NOMO-1 treated with DMSO at 0.1 percent for 48 hours (cell line): ENCODE results near the gene HS1BP3.

Experiments used
- DNase-seq: peaks from one replicate; lab custom pipeline; 2025; ENCODE audit not compliant: unreplicated experiment; lab: John Stamatoyannopoulos, UW

Gene HS1BP3

GRCh38 chr2:20618886-20619521 is 31.9 kb downstream of the HS1BP3 start:
- no peak for DNase-seq

GRCh38 chr2:20618468-20618885 is 32.4 kb downstream of the HS1BP3 start:
- DNase-seq = no peak

- DNase-seq = no peak
These were observed 32.9 kb downstream of the HS1BP3 start for GRCh38 chr2:20617892-20618467.

DNA sequence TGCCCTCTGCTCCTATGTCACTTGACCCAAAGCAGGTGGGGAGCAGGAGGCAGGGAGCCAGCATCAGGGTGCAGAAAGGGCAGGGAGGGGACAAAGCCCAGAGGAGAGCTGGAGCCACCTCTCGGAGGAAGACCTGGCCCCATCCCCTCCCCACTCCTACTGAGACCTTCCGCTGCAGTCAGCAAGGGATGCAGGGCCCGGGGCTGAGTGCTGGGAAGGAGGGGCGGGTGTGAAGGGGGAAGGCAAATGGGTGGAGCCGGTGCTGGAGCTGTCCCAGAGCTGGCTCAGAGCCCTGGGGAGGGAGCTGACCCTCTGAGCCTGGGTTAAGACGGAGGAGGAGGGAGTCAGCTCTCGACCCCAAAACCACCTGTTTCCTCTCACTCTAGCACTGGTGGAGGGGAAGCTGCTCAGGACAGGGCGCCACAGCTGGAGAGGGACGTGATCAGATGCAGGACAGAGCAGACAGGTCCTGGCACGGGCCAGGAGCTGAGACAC is 33.8 kb downstream of the HS1BP3 start:
- no peak for DNase-seq

DNA sequence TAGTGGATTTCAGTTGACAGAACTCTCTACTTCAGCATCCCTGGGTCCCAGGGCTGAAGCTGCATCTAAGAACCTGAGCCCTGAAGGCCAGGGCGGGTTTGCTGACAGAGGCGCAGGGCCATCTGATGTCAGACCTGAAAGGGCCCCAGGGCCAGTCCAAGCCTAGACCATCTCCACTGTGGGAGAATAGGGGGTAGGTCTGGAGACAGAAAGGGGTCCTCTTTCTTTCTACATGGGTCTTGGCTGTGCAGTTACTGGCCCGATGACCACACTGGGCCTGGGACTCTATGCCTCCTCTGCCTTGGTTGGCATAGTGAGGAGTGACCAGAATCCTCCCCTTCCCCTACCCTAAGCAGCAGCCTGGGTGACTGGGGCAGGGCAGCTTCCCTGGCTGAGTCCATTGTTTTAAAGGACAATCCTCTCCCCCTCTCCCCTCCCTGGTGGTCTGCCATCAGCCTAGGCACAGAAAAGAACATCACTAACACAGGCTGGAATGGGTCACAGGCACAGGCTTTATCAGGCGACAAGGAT is 34.5 kb downstream of the HS1BP3 start:
- DNase-seq = no peak

- DNase-seq = no peak
These were observed 35.2 kb downstream of the HS1BP3 start for GRCh38 chr2:20615466-20616241.

- no peak for DNase-seq
These were observed 35.8 kb downstream of the HS1BP3 start for GRCh38 chr2:20615068-20615465.

GRCh38 chr2:20614201-20615067 is 36.5 kb downstream of the HS1BP3 start:
- peak; percentile 49 for DNase-seq

GRCh38 chr2:20612925-20613916 is 37.7 kb downstream of the HS1BP3 start:
- DNase-seq = no peak

DNA sequence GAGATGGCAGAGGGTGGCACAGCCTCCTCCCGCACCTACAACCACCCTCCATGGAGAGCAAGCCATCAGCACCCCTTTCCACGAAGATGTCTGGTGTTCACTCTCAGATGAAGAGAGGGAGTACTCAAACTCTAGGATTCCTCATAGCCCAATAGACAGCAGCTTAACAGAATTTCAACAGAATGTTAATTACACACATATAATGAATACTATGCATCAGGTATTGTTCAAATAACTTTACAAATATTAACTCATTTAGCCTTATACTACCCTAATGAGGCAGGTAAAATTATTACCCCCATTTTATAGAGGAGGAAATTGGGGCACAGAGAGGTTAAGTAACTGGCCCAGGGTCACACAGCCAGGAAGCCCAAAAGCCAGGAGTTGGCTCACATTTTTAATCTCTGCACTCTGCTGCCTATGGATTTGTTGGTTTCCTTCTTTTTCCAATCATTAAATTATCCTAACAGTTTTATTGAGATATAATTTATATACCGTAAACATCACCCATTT is 39.0 kb downstream of the HS1BP3 start:
- DNase-seq = no peak

GRCh38 chr2:20611077-20611843 is 39.6 kb downstream of the HS1BP3 start:
- DNase-seq = no peak

- DNase-seq = no peak
These were observed 40.9 kb downstream of the HS1BP3 start for GRCh38 chr2:20609995-20610357.

DNA sequence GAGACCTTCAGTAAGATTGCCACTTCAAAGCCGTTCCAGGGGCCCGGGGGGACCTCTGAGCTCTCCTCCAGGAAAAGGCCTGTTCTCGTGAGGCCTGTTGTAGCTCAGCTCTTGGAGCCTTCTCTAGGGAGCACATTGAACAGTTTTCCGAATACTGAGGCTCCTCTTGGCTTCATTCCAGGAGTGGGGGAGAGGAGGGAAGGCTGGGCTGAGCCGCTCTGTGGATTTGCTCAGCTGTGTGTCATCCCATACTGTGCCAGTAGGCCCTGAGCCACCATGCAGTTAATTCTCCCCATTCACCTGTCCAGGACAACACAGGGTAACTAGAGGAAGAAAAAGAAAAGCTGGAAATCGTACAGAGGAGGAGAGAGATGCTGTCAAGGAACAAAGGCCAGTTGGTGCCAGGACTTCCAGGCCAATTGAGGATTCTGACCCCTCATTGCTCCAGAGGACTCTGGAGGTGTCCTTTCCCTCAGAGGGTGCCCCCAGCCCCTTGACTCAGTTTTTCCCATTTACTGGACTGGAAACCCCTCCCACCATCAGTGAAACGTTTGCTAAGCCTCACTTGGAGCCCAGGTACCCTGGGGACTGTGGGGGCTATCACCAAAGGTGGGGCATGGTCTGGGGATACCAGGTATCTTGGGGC is 41.4 kb downstream of the HS1BP3 start:
- no peak for DNase-seq

DNA sequence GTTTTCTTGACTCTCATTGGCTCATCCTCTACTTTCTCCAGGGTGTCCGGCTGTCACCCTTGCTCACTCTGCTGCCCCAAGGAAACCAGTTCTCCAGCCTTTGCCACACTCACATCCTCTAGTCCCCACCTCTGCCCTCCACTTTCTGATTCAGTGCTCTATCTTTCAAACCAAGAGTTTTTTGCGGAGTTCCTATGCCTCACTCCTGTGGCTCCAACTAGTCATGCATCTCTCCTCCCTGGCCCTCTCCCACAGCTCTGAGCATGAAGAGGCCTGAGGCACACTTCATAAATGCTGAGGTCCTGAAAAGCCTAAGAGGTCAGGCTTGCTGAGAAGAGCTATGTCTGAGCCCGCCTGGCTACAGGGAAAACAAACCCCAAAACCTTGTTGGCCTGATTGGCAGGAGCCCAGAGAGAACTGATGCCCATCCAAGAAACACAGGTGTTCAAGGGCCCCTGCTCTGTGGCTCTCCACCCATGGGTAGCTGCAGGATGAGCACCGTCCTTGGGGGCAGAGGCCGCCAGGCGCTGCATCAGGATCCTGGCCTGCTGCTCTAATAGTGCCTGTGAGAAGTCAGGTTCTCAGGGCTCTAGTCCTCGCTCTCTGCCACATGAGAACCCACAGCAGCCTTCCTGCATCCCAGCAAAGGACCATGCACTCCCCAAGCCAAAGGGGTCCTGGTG is 42.1 kb downstream of the HS1BP3 start:
- DNase-seq = no peak

DNA sequence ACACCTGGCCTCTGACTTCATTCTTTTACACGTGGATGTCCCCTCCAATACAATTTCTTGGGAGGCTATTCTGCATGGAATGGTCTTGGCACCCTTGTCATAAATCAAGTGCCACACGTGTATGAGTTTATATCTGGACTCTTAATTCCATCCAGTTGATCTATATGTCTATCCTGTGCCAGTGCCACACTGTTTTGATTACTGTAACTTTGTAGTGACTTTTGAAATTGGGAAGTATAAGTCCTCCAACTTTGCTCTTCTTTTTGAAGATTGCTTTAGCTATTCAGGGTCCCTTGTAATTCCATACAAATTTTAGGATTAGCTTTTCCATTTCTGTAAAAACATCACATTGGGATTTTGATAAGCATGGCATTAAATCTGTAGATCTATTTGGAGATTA is 43.5 kb downstream of the HS1BP3 start:
- no peak for DNase-seq

GRCh38 chr2:20606198-20606597 is 44.7 kb downstream of the HS1BP3 start:
- DNase-seq = no peak

DNA sequence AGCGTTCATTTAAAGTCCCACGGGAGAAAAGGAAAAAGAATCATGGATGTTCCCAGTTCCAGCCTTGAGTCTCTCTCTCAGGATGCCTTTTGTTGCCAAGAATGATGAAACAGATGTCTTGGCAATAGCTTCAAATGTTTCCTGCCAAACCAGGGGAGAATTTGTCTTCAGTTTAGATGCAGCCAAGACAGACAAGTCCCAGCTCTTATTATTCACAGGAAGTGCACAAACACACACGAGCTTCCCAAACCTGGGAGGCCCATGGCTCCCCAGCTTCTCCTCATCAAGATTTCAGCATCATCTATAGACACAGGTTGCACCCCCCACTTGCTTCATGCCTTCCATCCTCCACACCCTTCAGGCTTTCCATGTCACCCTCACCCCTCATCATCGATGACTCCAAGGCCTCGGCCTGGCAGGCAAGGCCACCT is 45.9 kb downstream of the HS1BP3 start:
- DNase-seq = no peak
